GM12878 (cell line): ENCODE data around the gene TRABD2A. TPM values are rescaled to one million over a fixed set of nuclear protein-coding genes. Genes with fewer than 3 reads are reported as not detected.

Source experiments
- ASH2L ChIP-seq: fragments of 300-600, 200-600 bp; sonication (generic); IDR thresholded peaks from 2 replicates; pipeline ENCODE4 v1.6.1; 2017; ENCODE audit warnings: low read depth, mild to moderate bottlenecking, borderline replicate concordance
- BACH1 ChIP-seq: fragments of 450-650 bp; IDR thresholded peaks from 2 replicates; pipeline ENCODE4 v1.6.1; 2017; ENCODE audit warnings: mild to moderate bottlenecking, borderline replicate concordance
- CEBPB ChIP-seq, 2 experiments: fragments of 150-350 bp in 1 of 2; IDR thresholded peaks; 2 replicates each; pipeline ENCODE4 v1.6.1; 2012 to 2014; ENCODE audit warnings: low read depth in 2 of 2, low read length in 2 of 2, borderline replicate concordance in 1 of 2, inconsistent platforms in 1 of 2
- DPF2 ChIP-seq: fragments of 450-650 bp; IDR thresholded peaks from 2 replicates; pipeline ENCODE4 v1.6.1; 2017; ENCODE audit warnings: mild to moderate bottlenecking
- EED ChIP-seq: sonication (generic); IDR thresholded peaks from 2 replicates; pipeline ENCODE4 v1.6.1; 2016; ENCODE audit warnings: antibody characterized with exemption, low read depth
- ETV6 ChIP-seq, 2 experiments: fragments of 450-650 bp in 1 of 2; IDR thresholded peaks in 1 of 2; conservative IDR thresholded peaks in 1 of 2; 2 replicates each; pipeline ENCODE4 v1.6.1; 2014; ENCODE audit warnings: antibody characterized with exemption in 1 of 2, borderline replicate concordance in 1 of 2, low read depth in 1 of 2, mild to moderate bottlenecking in 1 of 2, moderate library complexity in 1 of 2
- GABPA ChIP-seq: IDR thresholded peaks from 2 replicates; pipeline ENCODE4 v1.6.1; 2014; ENCODE audit warnings: antibody characterized with exemption, low read depth, mild to moderate bottlenecking, inconsistent platforms
- GATAD2B ChIP-seq: fragments of 450-650 bp; conservative IDR thresholded peaks from 2 replicates; pipeline ENCODE4 v1.6.1; 2017; ENCODE audit warnings: low read depth, mild to moderate bottlenecking, moderate library complexity
- HCFC1 ChIP-seq: fragments of 150-350 bp; IDR thresholded peaks from 2 replicates; pipeline ENCODE4 v1.6.1; 2014; ENCODE audit warnings: low read length
- HDGF ChIP-seq: fragments of 450-650 bp; IDR thresholded peaks from 2 replicates; pipeline ENCODE4 v1.6.1; 2016; ENCODE audit warnings: antibody characterized with exemption
- MEF2A ChIP-seq: IDR thresholded peaks from 2 replicates; pipeline ENCODE4 v1.6.1; 2011; ENCODE audit warnings: low read depth, mild to moderate bottlenecking, low read length, moderate library complexity; ENCODE audit not compliant: insufficient read depth
- MYC ChIP-seq: IDR thresholded peaks from 2 replicates; pipeline ENCODE4 v1.6.1; 2011; ENCODE audit warnings: mild to moderate bottlenecking, low read length, moderate library complexity, inconsistent platforms; ENCODE audit not compliant: insufficient read depth, insufficient replicate concordance, insufficient read length, severe bottlenecking
- NFIC ChIP-seq: IDR thresholded peaks from 2 replicates; pipeline ENCODE4 v1.6.1; 2012; ENCODE audit warnings: low read depth, mild to moderate bottlenecking, inconsistent platforms, low read length, moderate library complexity
- NR2C1 ChIP-seq: fragments of 450-650 bp; IDR thresholded peaks from 2 replicates; pipeline ENCODE4 v1.6.1; 2017; ENCODE audit warnings: antibody characterized with exemption, mild to moderate bottlenecking, moderate library complexity
- PKNOX1 ChIP-seq: fragments of 450-650 bp; IDR thresholded peaks from 2 replicates; pipeline ENCODE4 v1.6.1; 2016; ENCODE audit warnings: mild to moderate bottlenecking
- POLR2AphosphoS5 ChIP-seq: IDR thresholded peaks from 2 replicates; pipeline ENCODE4 v1.6.1; 2011; ENCODE audit warnings: mild to moderate bottlenecking, low read length, inconsistent platforms
- RAD21 ChIP-seq: IDR thresholded peaks from 2 replicates; pipeline ENCODE4 v1.6.1; 2011; ENCODE audit warnings: mild to moderate bottlenecking, low read depth, low read length, moderate library complexity; ENCODE audit not compliant: insufficient read depth
- RAD51 ChIP-seq: fragments of 450-650 bp; IDR thresholded peaks from 2 replicates; pipeline ENCODE4 v1.6.1; 2016; ENCODE audit warnings: moderate library complexity, mild to moderate bottlenecking, inconsistent platforms
- RBBP5 ChIP-seq: fragments of 200-600 bp; sonication (generic); conservative IDR thresholded peaks from 2 replicates; pipeline ENCODE4 v1.6.1; 2016
- RELA ChIP-seq: fragments of 450-650 bp; IDR thresholded peaks from 2 replicates; pipeline ENCODE4 v1.8.0; 2014; ENCODE audit warnings: borderline replicate concordance; ENCODE audit not compliant: partially characterized antibody
- RUNX3 ChIP-seq: IDR thresholded peaks from 2 replicates; pipeline ENCODE4 v1.6.1; 2012; ENCODE audit warnings: low read length, inconsistent platforms
- SMAD1 ChIP-seq: fragments of 450-650 bp; IDR thresholded peaks from 2 replicates; pipeline ENCODE4 v1.6.1; 2018; ENCODE audit warnings: mild to moderate bottlenecking, low read depth; ENCODE audit not compliant: partially characterized antibody
- SP1 ChIP-seq: IDR thresholded peaks from one replicate; pipeline ENCODE4 v1.6.1; 2011; ENCODE audit warnings: low read depth, low read length
- SREBF1 ChIP-seq: IDR thresholded peaks from 2 replicates; pipeline ENCODE4 v1.6.1; 2012; ENCODE audit warnings: mild to moderate bottlenecking, low read length
- TAF1 ChIP-seq: IDR thresholded peaks from 2 replicates; pipeline ENCODE4 v1.6.1; 2011; ENCODE audit warnings: mild to moderate bottlenecking, low read depth, low read length, borderline replicate concordance
- USF2 ChIP-seq: IDR thresholded peaks from 2 replicates; pipeline ENCODE4 v1.6.1; 2011; ENCODE audit warnings: low read depth, low read length, improper control_type of control experiment, borderline replicate concordance
- WRNIP1 ChIP-seq: IDR thresholded peaks from 2 replicates; pipeline ENCODE4 v1.6.1; 2011; ENCODE audit warnings: low read depth, low read length, improper control_type of control experiment, borderline replicate concordance
- ZNF274 ChIP-seq: IDR thresholded peaks from one replicate; pipeline ENCODE4 v1.8.0; 2011; ENCODE audit not compliant: insufficient read length, insufficient read depth
- ZNF384 ChIP-seq: IDR thresholded peaks from 2 replicates; pipeline ENCODE4 v1.6.1; 2012; ENCODE audit warnings: low read depth, mild to moderate bottlenecking, low read length, improper control_type of control experiment, borderline replicate concordance
- polyA plus RNA-seq, 11 experiments: library from polyadenylated mRNA; depleted of rRNA in 4 of 11; unstranded in 6 of 11; stranded (reverse) in 5 of 11; fragments of >200 nt; fragmentation: Nextera tagmentation in 4 of 11; fragmentation: Illumina TruSeq in 1 of 11; extraction: Ambion mirVana in 4 of 11; extraction: Trizol in 1 of 11; gene quantifications; 1 replicate in 1 of 11; 2 replicates in 10 of 11; pipeline versions ENCODE4 v1.2.1 to v1.2.3, GENCODE V29; 2011 to 2016; ENCODE audit warnings: inconsistent platforms in 2 of 11, missing spikeins in 2 of 11, low read depth in 1 of 11
- total RNA-seq, 4 experiments: library from RNA; depleted of rRNA in 3 of 4; stranded (reverse); fragments of >200 nt in 3 of 4; fragmentation: Illumina TruSeq in 1 of 4; extraction: Trizol in 1 of 4; gene quantifications; 2 replicates each; pipeline versions ENCODE4 v1.2.1 to v1.2.3, GENCODE V29; 2013 to 2021
- TF ChIP-seq, protein P1 (sequence below): IDR thresholded peaks from 2 replicates; pipeline ENCODE4 v1.6.1; 2011; ENCODE audit warnings: mild to moderate bottlenecking, low read depth, low read length, moderate library complexity; ENCODE audit not compliant: insufficient replicate concordance

Gene TRABD2A
- total and polyA plus RNA-seq, 10 of the 15 experiments (the other 5 are each of a cell fraction or from before 2014, with no cell fraction given) = 1.4 to 7.6 (median 4.1) TPM

- TF ChIP-seq HDGF (0 out of 2 replicates have a peak, but pooled peaks have one; percentile 47), EED (peak; percentile 88), SREBF1 (no peak), TAF1 (no peak), RAD21 (peak; percentile 89), MEF2A (0 out of 2 replicates have a peak, but pooled peaks have one; percentile 15), USF2 (no peak), SMAD1 (peak; percentile 96), GATAD2B (peak; percentile 80), WRNIP1 (0 out of 2 replicates have a peak, but pooled peaks have one; percentile 82), ASH2L (no peak), ZNF274 (no peak), RUNX3 (peak; percentile 40), HCFC1 (peak; percentile 39; the same call in 1 of the 2 replicates), CEBPB (IDR thresholded peaks at IDR 0.05; ENCODE audit: borderline replicate concordance in 1 of 2, low read depth in 2 of 2, low read length in 2 of 2) (peak in 1 of 2 experiments; percentile 61; a peak in 2 of 4 replicates), SP1 (peak; percentile 42), ETV6 (conservative IDR thresholded peaks at IDR 0.05 in 1 of 2, IDR thresholded peaks at IDR 0.05 in 1 of 2; ENCODE audit: borderline replicate concordance in 1 of 2, low read depth in 1 of 2) (peak in 1 of 2 experiments; percentile 45; a peak in 1 of 4 replicates), DPF2 (peak; percentile 77), NFIC (no peak), NR2C1 (no peak), RAD51 (no peak), MYC (peak; percentile 43), BACH1 (0 out of 2 replicates have a peak, but pooled peaks have one; percentile 51), RBBP5 (no peak), PKNOX1 (peak; percentile 77), GABPA (no peak), ZNF384 (0 out of 2 replicates have a peak, but pooled peaks have one; percentile 37), RELA (peak; percentile 66), POLR2AphosphoS5 (peak; percentile 53; the same call in 1 of the 2 replicates)
- TF ChIP-seq, protein P1, sequence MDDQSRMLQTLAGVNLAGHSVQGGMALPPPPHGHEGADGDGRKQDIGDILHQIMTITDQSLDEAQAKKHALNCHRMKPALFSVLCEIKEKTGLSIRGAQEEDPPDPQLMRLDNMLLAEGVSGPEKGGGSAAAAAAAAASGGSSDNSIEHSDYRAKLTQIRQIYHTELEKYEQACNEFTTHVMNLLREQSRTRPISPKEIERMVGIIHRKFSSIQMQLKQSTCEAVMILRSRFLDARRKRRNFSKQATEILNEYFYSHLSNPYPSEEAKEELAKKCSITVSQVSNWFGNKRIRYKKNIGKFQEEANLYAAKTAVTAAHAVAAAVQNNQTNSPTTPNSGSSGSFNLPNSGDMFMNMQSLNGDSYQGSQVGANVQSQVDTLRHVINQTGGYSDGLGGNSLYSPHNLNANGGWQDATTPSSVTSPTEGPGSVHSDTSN = peak; percentile 56
These were observed 45.0 kb upstream of the TRABD2A start (continued) for GRCh38 chr2:84925724-84926376.
